Right lobe of liver (tissue), 6 donors: ENCODE data around the gene PPARGC1A. TPM values are rescaled to one million over a fixed set of nuclear protein-coding genes. Genes with fewer than 3 reads are reported as not detected.
A peak's percentile ranks its signal among the peaks of the same experiment; 100 is the strongest.

Source experiments
- ATAC-seq, 4 donors: fragments of 200-7000 bp; cut with Tn5 transposase; one replicate each; pipeline ENCODE4 v1.9.1; 2020; ENCODE audit warnings: mild to moderate bottlenecking in 4 of 4, moderate library complexity in 4 of 4
- DNase-seq, 3 donors: peaks; one replicate each; pipeline ENCODE4 v3.0.0-alpha.2; 2020
- H3K27ac ChIP-seq, 3 donors: fragments of 200-600 bp; one replicate each; pipeline ENCODE4 v1.8.0; 2022
- H3K27me3 ChIP-seq, 2 donors: fragments of 200-600 bp; one replicate each; pipeline ENCODE4 v1.8.0; 2022
- H3K36me3 ChIP-seq, 4 donors: fragments of 200-600 bp; sonication (generic) in 1 of 4; one replicate each; pipeline versions ENCODE4 v1.5.1 to v1.8.0; 2017 to 2022; ENCODE audit warnings: control low read depth in 1 of 4
- H3K4me1 ChIP-seq, 4 donors: fragments of 200-600 bp; sonication (generic) in 1 of 4; one replicate each; pipeline versions ENCODE4 v1.5.1 to v1.8.0; 2017 to 2022; ENCODE audit warnings: control low read depth in 1 of 4
- H3K4me3 ChIP-seq, 3 donors: fragments of 200-600 bp; one replicate each; pipeline ENCODE4 v1.8.0; 2022
- H3K9me3 ChIP-seq, 4 donors: fragments of 200-600 bp; sonication (generic) in 1 of 4; one replicate each; pipeline versions ENCODE4 v1.5.1 to v1.8.0; 2017 to 2022; ENCODE audit warnings: control low read depth in 1 of 4
- POLR2A ChIP-seq: fragments of 450-650 bp; IDR thresholded peaks from one replicate; pipeline ENCODE4 v1.6.1; 2017; ENCODE audit warnings: antibody characterized with exemption, mild to moderate bottlenecking
- WGBS: methylation state at CpG from one replicate; pipeline ENCODE4 v1.1.6; 2018; ENCODE audit warnings: low coverage, low lambda C conversion rate; ENCODE audit not compliant: insufficient coverage; ENCODE audit errors: missing lambda C conversion rate; 5-methylcytosine and 5-hydroxymethylcytosine counted together
- intact Hi-C, 2 donors: fragments of 100-400 bp; cut with DNase I; formaldehyde crosslinking; loops; one replicate each; pipeline versions ENCODE4 v1.11.2 to v1.14.1; 2022
- total RNA-seq, 6 experiments: library from RNA; depleted of rRNA in 2 of 6; stranded (reverse); fragments of >200 nt in 2 of 6; fragmentation: NEBNext Ultra II Directional in 3 of 6; extraction: Animal tissue kit (Norgen Biotek cat#: 25700) in 3 of 6; gene quantifications; one replicate each; pipeline versions ENCODE4 v1.1.0 to v1.2.4, GENCODE V29; 2016 to 2023
- TF ChIP-seq, protein P1 (sequence below), 4 donors: fragments of 200-600 bp in 3 of 4; fragments of 450-650 bp in 1 of 4; IDR thresholded peaks; one replicate each; pipeline versions ENCODE4 v1.5.1 to v1.8.0; 2016 to 2022; ENCODE audit warnings: antibody characterized with exemption in 4 of 4, mild to moderate bottlenecking in 2 of 4
- donor health status: DM: no; HTN: yes; CAD: no.
- donor health status: DM: no; HTN: no; CAD: no.
- donor health status: DM: no; HTN: no; CAD: no.
- donor health status: DM: no; HTN: yes; CAD: no.
- donor health status: DM: no; HTN: yes; CAD: no.

PPARGC1A gene
- total RNA-seq, 6 experiments from 2014 or later, result 13.8 to 61.0 (median 37.6) TPM

GRCh38 chr4:23934223-23934622, 44.4 kb upstream of the PPARGC1A start:
- H3K9me3 ChIP-seq, result no peaks in the 10 kb centered on the region
- no CpG with 5 or more reads among the region's 4 CpGs for WGBS
- H3K27me3 ChIP-seq, result no peaks in the 10 kb centered on the region
- no peak for DNase-seq
- H3K36me3 ChIP-seq, result no peaks in the 10 kb centered on the region
- H3K4me1 ChIP-seq, result peaks cover 0 to 24% (median 6%) of the 10 kb centered on the region in 4 donors
- peak overlapping the region in 1 of 3 donors; percentile 53 for H3K27ac ChIP-seq
- H3K4me3 ChIP-seq, result no peak overlapping the region
- intact Hi-C loops, result no loop called here
- TF ChIP-seq, protein P1, sequence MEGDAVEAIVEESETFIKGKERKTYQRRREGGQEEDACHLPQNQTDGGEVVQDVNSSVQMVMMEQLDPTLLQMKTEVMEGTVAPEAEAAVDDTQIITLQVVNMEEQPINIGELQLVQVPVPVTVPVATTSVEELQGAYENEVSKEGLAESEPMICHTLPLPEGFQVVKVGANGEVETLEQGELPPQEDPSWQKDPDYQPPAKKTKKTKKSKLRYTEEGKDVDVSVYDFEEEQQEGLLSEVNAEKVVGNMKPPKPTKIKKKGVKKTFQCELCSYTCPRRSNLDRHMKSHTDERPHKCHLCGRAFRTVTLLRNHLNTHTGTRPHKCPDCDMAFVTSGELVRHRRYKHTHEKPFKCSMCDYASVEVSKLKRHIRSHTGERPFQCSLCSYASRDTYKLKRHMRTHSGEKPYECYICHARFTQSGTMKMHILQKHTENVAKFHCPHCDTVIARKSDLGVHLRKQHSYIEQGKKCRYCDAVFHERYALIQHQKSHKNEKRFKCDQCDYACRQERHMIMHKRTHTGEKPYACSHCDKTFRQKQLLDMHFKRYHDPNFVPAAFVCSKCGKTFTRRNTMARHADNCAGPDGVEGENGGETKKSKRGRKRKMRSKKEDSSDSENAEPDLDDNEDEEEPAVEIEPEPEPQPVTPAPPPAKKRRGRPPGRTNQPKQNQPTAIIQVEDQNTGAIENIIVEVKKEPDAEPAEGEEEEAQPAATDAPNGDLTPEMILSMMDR (IDR thresholded peaks at IDR 0.05), result no peak
- TF ChIP-seq POLR2A, result no peak
- ATAC-seq, result no peak

DNA sequence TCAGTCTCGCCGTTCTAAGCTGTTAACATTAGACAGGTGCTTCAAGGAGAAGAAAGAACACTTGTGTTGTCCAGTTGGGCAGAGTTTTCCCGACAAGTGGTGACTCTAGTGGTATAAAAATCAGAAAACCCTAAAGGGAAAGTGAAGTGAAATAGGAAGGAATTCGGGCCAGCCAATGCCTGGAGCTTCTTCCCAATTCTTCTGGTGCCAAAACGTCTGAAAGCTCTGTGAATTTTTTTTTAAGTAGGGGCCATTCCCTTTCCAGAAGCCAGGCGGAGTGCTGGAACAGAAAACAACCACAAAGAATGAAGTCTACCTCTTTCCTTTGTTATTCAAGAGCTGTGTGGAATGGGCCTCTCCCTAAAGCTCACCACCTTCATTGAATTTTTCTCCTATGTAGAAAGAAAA, 43.1 kb upstream of the PPARGC1A start:
- ATAC-seq (no peak), DNase-seq (no peak)
- no peak overlapping the region for H3K27ac ChIP-seq
- H3K4me1 ChIP-seq, result peaks cover 0 to 24% (median 6%) of the 10 kb centered on the region in 4 donors
- WGBS, result 53% methylated on average over 6 of the region's 6 CpGs
- intact Hi-C loops, result no loop called here
- no peaks in the 10 kb centered on the region for H3K9me3 ChIP-seq
- TF ChIP-seq POLR2A, result no peak
- TF ChIP-seq, protein P1 (IDR thresholded peaks at IDR 0.05), result no peak
- H3K4me3 ChIP-seq, result no peak overlapping the region
- H3K27me3 ChIP-seq, result no peaks in the 10 kb centered on the region
- no peaks in the 10 kb centered on the region for H3K36me3 ChIP-seq

- WGBS, result 92% methylated on average over 4 of the region's 4 CpGs
- TF ChIP-seq POLR2A, result no peak
- TF ChIP-seq, protein P1 (IDR thresholded peaks at IDR 0.05), result no peak
- intact Hi-C loops, result no loop called here
- ATAC-seq (no peak), DNase-seq (no peak)
- no peaks in the 10 kb centered on the region for H3K27me3 ChIP-seq
- H3K36me3 ChIP-seq, result no peaks in the 10 kb centered on the region
- H3K27ac ChIP-seq, result no peak overlapping the region
- H3K4me1 ChIP-seq, result peaks cover 0 to 24% (median 6%) of the 10 kb centered on the region in 4 donors
- no peaks in the 10 kb centered on the region for H3K9me3 ChIP-seq
- H3K4me3 ChIP-seq, result no peak overlapping the region
Measured at GRCh38 chr4:23932186-23932585, 42.3 kb upstream of the PPARGC1A start.

GRCh38 chr4:23931489-23931830, 41.6 kb upstream of the PPARGC1A start:
- intact Hi-C loops, result no loop called here
- H3K27ac ChIP-seq, result peak overlapping the region in 2 of 3 donors; percentile 76 to 80
- peaks cover 0 to 24% (median 6%) of the 10 kb centered on the region in 4 donors for H3K4me1 ChIP-seq
- no peak overlapping the region for H3K4me3 ChIP-seq
- peak; percentile 36 to 39 (median 37) for ATAC-seq
- no peak for DNase-seq
- H3K36me3 ChIP-seq, result no peaks in the 10 kb centered on the region
- H3K9me3 ChIP-seq, result no peaks in the 10 kb centered on the region
- TF ChIP-seq POLR2A, result no peak
- TF ChIP-seq, protein P1 (IDR thresholded peaks at IDR 0.05), result no peak
- no peaks in the 10 kb centered on the region for H3K27me3 ChIP-seq
- 24% methylated on average over 2 of the region's 2 CpGs for WGBS
